Raji (cell line): ENCODE measurements around the gene PLA2G15.

Experiments
- POLR2A ChIP-seq: IDR thresholded peaks from 2 replicates; pipeline ENCODE4 v1.6.1; 2011; ENCODE audit warnings: low read depth, low read length, control low read depth; ENCODE audit not compliant: insufficient read depth

Gene PLA2G15

DNA sequence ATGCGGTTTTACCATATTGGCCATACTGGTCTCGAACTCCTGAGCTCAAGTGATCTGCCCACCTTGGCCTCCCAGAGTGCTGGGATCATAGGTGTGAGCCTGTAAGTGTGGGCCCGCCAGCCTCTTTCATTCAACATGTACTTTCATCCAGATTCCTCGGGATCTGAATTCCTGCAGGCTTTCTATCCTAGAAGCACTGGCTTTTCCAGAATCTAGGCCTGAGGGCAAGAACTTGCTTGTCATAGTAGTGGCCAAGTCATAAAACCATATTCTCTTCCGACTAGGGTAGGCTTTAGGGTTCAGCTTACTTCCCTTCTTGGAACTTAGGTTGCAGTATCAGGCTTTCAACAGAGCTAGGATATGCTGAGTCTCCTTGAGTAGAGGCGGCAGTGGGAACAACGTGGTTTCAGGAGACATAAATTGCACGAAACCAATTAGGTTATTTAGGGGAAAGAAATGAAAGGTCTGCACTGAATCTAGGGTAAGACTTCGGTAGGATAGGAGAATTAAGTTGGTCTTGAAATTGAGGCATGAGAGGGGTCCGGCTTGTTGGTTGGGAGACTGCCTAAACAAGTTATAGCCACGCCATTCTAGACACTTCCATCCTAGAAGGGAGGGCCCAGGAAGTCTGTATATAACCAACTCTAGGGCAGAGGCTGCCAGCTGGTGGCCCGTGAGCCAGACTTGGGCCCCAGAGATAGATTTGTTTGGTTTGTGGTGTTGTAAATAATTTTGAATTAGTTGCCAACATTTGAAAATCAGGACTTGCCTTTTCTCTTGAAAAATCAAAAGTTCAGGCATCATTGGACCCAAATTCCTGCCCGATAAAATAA, 34.8 kb downstream of the PLA2G15 start:
- no peak for TF ChIP-seq POLR2A

DNA sequence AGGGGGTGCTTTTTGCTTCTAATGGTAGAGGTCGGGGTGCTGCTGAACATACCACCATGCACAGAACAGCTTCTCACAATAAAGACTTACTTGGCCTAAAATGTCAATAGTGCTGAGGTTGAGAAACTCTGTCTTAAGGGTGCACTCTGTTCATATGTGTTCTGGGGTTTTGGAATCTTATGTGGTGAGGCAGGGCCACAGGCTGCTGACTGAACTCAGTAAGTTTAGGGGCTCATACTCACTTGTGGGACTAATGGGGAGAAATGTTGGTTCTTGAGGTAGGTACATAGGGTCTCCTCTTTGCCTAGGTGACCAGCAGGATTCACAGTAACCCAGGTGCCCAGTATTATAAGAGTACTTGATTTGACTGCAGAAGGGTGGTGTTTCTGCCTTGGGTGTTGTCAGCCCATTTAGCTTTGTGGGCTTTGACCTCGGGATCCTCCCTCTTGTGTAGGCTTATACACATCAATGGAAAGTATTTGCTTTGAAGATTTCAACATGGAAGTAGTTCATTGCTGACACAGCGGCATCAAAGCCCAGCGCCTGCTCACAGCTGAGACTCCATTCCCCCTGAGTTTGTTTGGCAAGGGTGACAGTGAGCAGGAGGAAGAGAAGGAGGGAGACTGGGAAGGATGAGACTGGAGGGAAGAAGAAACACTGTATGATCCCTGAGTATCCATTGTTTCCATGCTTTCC, 36.3 kb downstream of the PLA2G15 start:
- TF ChIP-seq POLR2A, result no peak

DNA sequence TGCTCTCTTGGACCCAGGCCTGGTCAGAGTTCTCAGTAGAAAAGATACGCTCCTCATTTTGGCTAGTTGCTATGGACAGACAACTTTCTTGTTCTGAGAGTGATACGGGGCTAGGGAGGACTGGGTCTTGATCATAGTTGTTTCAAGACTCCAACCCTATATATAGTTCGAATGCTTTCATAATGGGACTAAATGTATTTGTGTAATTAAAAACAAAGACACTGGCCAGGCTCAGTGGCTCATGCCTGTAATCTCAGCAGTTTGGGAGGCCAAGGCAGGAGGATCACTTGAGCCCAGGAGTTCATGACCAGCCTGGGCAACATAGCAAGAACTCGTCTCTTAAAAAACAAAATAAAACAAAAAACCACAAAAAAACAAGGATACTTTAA, 36.9 kb downstream of the PLA2G15 start:
- no peak for TF ChIP-seq POLR2A

DNA sequence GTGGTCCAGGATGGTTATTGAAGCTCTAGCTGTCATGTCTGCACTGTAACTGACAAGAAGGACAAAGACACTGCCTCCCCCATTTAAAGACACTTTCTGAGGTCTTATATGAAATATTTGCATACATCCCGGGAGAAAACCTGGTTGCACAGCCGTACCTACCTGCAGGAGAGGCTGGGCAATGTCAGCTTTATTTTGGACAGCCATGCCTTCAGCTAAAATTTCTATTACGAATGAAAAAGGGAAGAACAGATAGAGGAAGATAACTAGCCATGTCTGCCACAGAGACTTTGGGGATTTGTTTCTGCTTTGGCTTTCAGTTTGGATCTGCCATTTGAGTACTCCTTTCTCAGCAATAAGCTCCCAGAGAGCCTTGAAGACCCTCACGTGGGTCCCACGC, 38.2 kb downstream of the PLA2G15 start:
- no peak for TF ChIP-seq POLR2A

DNA sequence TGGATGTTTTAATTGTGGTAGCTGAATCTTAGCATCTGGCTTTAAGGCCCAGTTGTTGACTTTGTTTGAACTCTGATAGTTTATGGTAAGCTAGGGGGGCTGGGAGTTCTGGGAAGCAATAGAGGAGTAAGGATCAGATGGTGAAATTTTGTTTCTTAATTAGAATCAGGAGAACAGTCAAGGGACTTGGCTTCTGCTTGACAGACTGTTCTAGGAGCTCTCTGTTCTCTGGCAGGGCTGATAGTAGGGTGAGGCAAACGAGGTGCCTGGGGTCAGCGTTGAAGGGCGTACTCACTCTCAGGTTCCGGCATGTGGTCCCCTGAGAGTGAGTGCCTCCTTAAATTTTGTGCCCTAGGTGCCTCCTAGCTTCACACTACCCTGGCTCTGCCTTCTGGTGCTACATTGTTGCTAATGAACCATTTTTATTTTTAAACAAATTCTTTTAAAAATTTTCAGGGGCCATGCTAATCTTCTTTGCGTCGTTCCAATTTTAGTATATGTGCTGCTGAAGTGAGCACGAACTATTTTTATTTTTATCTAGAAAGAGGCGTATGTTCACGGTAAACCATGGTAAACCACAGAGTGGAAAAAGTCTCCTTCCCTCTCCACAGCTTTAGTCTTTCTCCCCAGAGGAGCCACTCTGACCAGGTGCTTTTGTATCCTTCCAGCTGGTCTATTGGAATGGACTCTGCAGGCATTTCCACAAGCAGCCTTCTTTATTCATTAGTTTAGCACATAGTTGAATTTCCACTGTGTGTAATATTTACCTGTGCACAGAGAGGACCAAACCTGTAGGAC, 38.8 kb downstream of the PLA2G15 start:
- no peak for TF ChIP-seq POLR2A

DNA sequence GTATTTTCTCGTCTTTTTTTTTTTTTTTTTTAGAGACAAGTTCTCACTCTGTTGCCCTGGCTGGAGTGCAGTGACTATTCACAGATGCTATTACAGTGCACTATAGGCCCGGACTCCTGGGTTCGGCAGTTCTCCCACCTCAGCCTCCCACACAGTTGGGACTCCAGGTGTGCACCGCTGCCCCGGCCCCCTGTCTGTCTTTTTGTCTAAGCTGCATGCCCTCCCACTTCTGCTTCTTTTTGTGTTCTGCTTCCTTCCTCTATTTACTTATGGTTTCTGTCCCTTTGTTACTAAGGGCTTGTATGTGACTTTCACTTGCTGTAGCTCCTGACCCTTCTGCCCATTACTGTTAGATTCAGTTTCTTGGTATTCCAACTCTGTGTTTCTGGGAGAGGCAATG, 39.7 kb downstream of the PLA2G15 start:
- TF ChIP-seq POLR2A, result no peak

DNA sequence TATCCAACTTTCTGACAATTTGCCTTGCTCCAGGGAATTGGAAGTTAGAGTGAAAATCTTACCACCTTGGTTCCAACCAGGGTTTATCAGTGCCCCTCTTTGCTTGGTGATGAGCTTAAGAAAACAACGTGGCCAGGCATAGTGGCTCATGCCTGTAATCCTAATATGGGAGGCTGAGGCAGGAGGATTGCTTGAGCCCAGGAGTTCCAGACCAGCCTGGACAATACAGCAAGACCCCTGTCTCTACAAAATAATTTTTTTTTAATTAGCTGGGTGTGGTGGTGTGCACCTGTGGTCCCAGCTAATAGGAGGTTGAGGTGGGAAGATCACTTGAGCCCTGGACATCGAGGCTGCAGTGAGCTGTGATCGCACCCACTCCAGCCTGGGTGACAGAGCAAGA, 40.5 kb downstream of the PLA2G15 start:
- TF ChIP-seq POLR2A, result no peak

DNA sequence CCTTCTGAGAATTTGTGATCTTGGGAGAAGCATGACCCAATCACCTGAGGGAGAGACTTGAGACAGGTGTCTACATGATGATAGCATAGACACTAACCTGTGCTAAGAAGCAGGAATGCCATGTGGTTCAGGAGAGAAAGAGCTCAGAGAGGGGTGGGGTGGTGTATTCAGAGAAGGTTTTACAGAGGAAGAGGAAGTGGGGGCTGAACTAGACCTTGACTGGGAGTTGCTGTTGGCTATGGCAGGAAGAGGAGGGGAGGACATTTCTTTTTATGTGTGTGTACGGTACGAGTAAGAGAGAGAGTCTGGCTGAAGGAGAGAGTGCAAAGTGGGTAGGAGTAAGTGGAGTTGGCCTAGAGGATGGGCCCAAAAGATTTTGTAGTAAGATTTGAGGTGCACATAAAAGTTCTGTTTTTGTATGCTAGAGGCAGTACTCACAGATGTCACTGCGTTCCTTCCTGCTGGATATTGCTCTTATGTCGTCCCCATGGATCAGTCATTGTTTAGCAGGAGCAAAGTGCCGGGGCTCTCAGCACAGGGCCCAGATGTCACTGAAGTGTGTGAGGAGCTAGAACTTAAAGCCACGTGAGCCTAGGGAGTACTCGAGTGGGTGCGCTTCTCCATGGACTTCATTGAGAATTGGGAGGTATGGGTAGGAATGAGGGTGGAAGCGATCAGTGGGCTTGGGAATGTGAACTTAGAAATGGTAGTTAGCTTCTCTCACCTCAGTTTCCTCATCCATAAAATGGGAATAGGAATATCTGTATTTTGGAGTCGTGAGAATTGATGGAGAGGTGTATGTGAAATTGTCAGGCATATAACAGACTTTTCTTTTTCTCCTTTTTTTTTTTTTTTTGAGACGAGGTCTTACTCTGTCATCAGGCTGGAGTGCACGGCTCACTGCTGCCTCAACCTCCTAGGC, 41.2 kb downstream of the PLA2G15 start:
- TF ChIP-seq POLR2A, result no peak

DNA sequence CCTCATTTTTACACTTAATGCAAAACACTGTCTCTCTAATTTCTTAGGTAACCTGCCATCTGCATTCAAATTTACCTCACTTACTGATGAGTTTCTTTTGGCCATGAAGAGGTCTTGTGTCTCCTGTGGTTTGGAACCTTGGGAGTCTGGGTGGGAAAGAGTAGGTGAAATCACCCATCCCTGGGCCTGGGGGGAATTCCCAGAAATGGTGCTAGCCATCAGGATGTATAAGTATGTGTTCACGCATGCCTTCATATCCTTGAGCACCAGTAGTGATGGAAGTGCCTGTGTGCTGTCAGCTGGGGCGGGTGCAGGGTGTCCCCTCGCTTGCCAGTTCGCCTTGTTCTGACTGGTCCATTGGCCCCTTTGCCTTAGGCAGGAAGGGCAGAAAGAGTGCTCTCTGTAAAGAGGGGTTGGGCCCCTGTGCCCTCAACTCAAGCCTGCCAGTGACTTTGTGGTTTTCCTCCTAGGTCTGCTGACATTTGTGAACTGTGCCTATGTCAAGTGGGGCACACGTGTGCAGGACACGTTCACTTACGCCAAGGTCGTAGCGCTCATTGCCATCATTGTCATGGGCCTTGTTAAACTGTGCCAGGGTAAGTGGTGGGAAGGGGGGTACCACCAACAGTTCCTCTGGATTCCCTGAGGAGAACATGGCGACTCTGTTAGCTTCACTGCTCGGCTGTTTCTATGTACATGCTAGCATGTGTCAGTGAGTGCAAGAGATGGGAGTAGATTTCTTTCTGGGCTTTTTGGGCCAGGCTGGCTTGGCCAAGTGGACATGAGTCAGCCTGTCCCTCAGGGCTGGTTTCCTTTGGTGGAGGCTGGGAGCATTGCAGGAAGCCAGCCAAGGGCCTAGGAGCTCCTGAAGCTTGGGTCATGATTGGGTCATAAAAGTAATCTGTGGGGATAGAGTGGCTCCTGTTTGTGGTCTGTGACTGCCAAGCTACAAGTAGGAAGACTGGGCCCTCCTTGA, 42.4 kb downstream of the PLA2G15 start:
- no peak for TF ChIP-seq POLR2A

DNA sequence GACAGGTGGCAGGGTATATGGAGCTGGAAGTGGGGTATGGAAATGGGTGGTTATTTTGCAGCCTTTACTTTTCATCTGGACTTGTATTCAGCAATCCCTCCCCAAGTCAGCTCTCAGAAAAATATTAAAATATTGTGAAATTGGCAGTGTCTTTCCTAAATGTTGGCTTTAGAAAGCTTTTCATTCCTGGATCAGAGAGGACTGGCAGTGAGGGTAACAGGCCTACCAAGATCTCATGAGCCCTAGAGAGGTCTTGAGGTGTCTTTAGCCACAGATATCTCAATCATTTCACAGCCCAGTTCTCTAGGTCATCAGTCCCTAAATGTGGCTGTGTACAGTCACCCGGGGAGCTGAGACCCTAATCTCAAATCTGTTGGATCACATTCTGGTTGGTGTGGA, 43.1 kb downstream of the PLA2G15 start:
- TF ChIP-seq POLR2A, result no peak

DNA sequence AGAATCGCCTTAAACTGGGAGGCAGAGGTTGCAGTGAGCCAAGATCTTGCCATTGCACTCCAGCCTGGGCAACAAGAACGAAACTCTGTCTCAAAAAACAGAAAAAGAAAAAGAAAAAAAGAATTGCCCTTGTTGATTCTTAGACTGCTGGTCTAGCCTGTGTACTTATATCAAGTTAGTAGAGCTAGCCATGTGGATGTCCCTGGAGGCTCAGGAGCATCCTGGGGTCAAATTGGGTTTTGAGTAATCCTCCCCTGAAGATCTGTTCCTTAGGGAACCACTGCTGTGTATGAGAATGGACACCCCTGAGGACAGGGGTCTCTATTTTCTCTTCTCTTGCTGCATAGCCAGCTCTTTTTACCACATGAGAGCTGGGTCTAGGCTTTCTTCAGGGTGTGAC, 44.0 kb downstream of the PLA2G15 start:
- TF ChIP-seq POLR2A, result no peak

DNA sequence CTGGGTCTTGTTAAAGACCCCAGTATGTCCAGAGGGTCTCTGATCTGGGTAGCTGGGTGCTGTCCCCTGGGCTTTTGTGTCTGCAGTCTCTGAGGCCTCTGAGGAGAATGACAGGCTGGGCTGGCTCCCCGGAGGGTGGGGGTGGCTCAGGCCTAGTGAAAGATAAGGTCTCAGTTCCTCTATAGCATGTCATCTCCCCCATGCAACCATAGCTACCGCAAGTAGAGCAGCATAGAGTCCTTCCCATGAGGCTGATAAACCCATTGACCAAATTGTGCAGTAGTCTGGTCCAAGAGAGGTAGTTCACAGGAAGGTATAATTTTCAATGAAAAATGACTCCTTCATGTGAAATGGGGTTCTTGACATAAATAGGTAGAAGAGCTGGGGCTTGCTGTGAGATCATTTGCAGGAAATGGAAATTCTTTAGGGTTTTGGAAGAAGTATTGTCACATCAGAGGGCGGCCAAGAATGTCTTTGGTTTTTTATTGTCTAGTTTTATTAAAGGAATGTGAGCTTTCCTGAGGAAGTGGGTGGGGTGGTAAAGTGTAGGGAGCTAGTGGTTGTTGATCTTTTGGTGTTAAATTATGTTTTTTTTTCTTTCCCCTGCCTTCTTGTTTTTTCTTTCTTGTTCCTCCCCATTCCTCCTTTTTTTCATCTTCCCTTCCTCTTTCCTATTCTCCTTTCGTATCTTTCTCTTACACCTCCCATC, 44.6 kb downstream of the PLA2G15 start:
- no peak for TF ChIP-seq POLR2A

DNA sequence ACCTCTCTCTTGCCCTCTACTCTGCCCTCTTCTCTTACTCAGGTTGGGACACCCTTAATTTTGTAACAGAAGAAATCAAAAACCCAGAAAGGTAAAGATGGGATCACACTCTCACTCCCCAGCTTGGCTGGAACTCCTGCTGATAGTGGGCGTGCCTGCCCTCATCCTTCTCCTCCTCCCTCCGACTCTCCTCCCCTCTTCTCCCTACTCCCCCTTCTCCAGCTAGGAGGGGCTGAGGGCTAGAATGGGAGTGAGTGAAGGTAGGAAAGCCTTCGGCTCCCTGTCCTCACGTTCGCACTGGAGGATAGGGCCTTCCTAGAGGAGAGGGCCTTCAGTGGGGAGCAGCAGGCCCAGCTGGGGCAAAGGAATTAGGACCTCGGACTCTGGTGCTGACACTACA, 45.3 kb downstream of the PLA2G15 start:
- TF ChIP-seq POLR2A, result no peak

DNA sequence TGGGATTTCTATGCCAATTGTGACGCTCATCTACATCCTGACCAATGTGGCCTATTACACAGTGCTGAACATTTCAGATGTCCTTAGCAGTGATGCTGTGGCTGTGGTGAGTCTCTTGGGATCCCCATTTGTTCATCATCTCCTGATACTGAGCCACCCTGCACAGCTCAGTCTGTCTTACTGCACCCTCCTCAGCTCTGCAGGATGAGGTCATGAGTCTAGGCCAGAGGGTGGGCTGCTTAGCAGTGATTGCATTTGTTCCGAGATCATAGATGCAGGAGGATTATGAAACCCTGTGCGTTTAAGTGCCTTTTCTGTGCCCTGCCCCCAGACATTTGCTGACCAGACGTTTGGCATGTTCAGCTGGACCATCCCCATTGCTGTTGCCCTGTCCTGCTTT, 46.1 kb downstream of the PLA2G15 start:
- TF ChIP-seq POLR2A, result no peak
